IPS-20b (cell line): ENCODE measurements around the gene PIEZO1.

ENCODE experiments used
- H3K27ac ChIP-seq: one replicate; pipeline ENCODE4 v1.5.1; 2013; ENCODE audit warnings: low read length
- H3K27me3 ChIP-seq: 2 replicates; pipeline ENCODE4 v1.6.1; 2013; ENCODE audit warnings: mild to moderate bottlenecking, low read length, inconsistent platforms; ENCODE audit not compliant: insufficient read depth
- H3K36me3 ChIP-seq: 2 replicates; pipeline ENCODE4 v1.6.1; 2013; ENCODE audit warnings: low read depth, mild to moderate bottlenecking, inconsistent platforms, low read length, moderate library complexity; ENCODE audit not compliant: insufficient read depth
- H3K4me1 ChIP-seq: 2 replicates; pipeline ENCODE4 v1.6.1; 2013; ENCODE audit warnings: mild to moderate bottlenecking, control low read depth, inconsistent platforms, low read length, moderate library complexity; ENCODE audit not compliant: insufficient read depth
- H3K4me3 ChIP-seq: 2 replicates; pipeline ENCODE4 v1.5.1; 2013; ENCODE audit warnings: mild to moderate bottlenecking, low read length, inconsistent platforms
- H3K9ac ChIP-seq: 2 replicates; pipeline ENCODE4 v1.6.1; 2013; ENCODE audit warnings: low read depth, mild to moderate bottlenecking, inconsistent platforms, low read length, moderate library complexity
- H3K9me3 ChIP-seq: 2 replicates; pipeline ENCODE4 v1.6.1; 2013; ENCODE audit warnings: mild to moderate bottlenecking, low read depth, low read length, inconsistent platforms; ENCODE audit not compliant: insufficient read depth

Gene PIEZO1

GRCh38 chr16:88721236-88721635 lies 63.8 kb downstream of the PIEZO1 start:
- Histone ChIP-seq H3K4me3 (no peak overlapping the region), H3K36me3 (peaks cover 32% of the 10 kb centered on the region), H3K27ac (no peak overlapping the region), H3K4me1 (no peaks in the 10 kb centered on the region), H3K9me3 (no peaks in the 10 kb centered on the region), H3K9ac (no peak overlapping the region), H3K27me3 (no peaks in the 10 kb centered on the region)

GRCh38 chr16:88720396-88720970 lies 64.5 kb downstream of the PIEZO1 start:
- Histone ChIP-seq H3K27ac (no peak overlapping the region), H3K4me1 (no peaks in the 10 kb centered on the region), H3K36me3 (peaks cover 40% of the 10 kb centered on the region), H3K9me3 (no peaks in the 10 kb centered on the region), H3K27me3 (no peaks in the 10 kb centered on the region), H3K4me3 (no peak overlapping the region), H3K9ac (no peak overlapping the region)

- H3K9ac ChIP-seq = no peak overlapping the region
- no peaks in the 10 kb centered on the region for H3K27me3 ChIP-seq
- no peak overlapping the region for H3K27ac ChIP-seq
- no peak overlapping the region for H3K4me3 ChIP-seq
- no peaks in the 10 kb centered on the region for H3K4me1 ChIP-seq
- H3K36me3 ChIP-seq = peaks cover 44% of the 10 kb centered on the region
- H3K9me3 ChIP-seq = no peaks in the 10 kb centered on the region
Observed at GRCh38 chr16:88719933-88720296, 65.1 kb downstream of the PIEZO1 start.

- no peak overlapping the region for H3K27ac ChIP-seq
- H3K4me1 ChIP-seq = no peaks in the 10 kb centered on the region
- H3K27me3 ChIP-seq = no peaks in the 10 kb centered on the region
- no peaks in the 10 kb centered on the region for H3K9me3 ChIP-seq
- H3K36me3 ChIP-seq = peaks cover 44% of the 10 kb centered on the region
- no peak overlapping the region for H3K4me3 ChIP-seq
- H3K9ac ChIP-seq = no peak overlapping the region
Observed at GRCh38 chr16:88719267-88719932, 65.6 kb downstream of the PIEZO1 start.

GRCh38 chr16:88718178-88718577 lies 66.8 kb downstream of the PIEZO1 start:
- peaks cover 44% of the 10 kb centered on the region for H3K36me3 ChIP-seq
- no peaks in the 10 kb centered on the region for H3K9me3 ChIP-seq
- H3K27ac ChIP-seq = no peak overlapping the region
- no peaks in the 10 kb centered on the region for H3K27me3 ChIP-seq
- no peak overlapping the region for H3K9ac ChIP-seq
- H3K4me3 ChIP-seq = no peak overlapping the region
- H3K4me1 ChIP-seq = no peaks in the 10 kb centered on the region

- Histone ChIP-seq H3K27ac (no peak overlapping the region), H3K4me1 (no peaks in the 10 kb centered on the region), H3K4me3 (no peak overlapping the region), H3K9me3 (no peaks in the 10 kb centered on the region), H3K27me3 (no peaks in the 10 kb centered on the region), H3K36me3 (peaks cover 39% of the 10 kb centered on the region), H3K9ac (no peak overlapping the region)
Observed at GRCh38 chr16:88716601-88717001, 68.4 kb downstream of the PIEZO1 start.

- no peak overlapping the region for H3K9ac ChIP-seq
- H3K27ac ChIP-seq = no peak overlapping the region
- H3K4me3 ChIP-seq = no peak overlapping the region
- no peaks in the 10 kb centered on the region for H3K4me1 ChIP-seq
- H3K27me3 ChIP-seq = no peaks in the 10 kb centered on the region
- no peaks in the 10 kb centered on the region for H3K9me3 ChIP-seq
- H3K36me3 ChIP-seq = peaks cover 39% of the 10 kb centered on the region
Observed at GRCh38 chr16:88716201-88716600, 68.8 kb downstream of the PIEZO1 start.

GRCh38 chr16:88715312-88716190 lies 69.5 kb downstream of the PIEZO1 start:
- Histone ChIP-seq H3K36me3 (peaks cover 39% of the 10 kb centered on the region), H3K27me3 (no peaks in the 10 kb centered on the region), H3K4me1 (no peaks in the 10 kb centered on the region)

GRCh38 chr16:88714420-88715302 lies 70.4 kb downstream of the PIEZO1 start:
- Histone ChIP-seq H3K36me3 (peaks cover 39% of the 10 kb centered on the region), H3K9me3 (no peaks in the 10 kb centered on the region), H3K4me1 (no peaks in the 10 kb centered on the region), H3K4me3 (no peak overlapping the region), H3K9ac (no peak overlapping the region), H3K27ac (no peak overlapping the region), H3K27me3 (no peaks in the 10 kb centered on the region)

More at GRCh38 chr16:88715312-88716190, 69.5 kb downstream of the PIEZO1 start:
- Histone ChIP-seq H3K4me3 (no peak overlapping the region), H3K27ac (no peak overlapping the region), H3K9ac (no peak overlapping the region), H3K9me3 (no peaks in the 10 kb centered on the region)

GRCh38 chr16:88713568-88714419 lies 71.2 kb downstream of the PIEZO1 start:
- no peak overlapping the region for H3K27ac ChIP-seq
- no peaks in the 10 kb centered on the region for H3K4me1 ChIP-seq
- H3K36me3 ChIP-seq = peaks cover 34% of the 10 kb centered on the region

More at GRCh38 chr16:88713568-88714419, 71.2 kb downstream of the PIEZO1 start:
- H3K27me3 ChIP-seq = no peaks in the 10 kb centered on the region
- no peak overlapping the region for H3K4me3 ChIP-seq
- no peak overlapping the region for H3K9ac ChIP-seq
- H3K9me3 ChIP-seq = no peaks in the 10 kb centered on the region
